Measurements from ENCODE around the gene MYL7.

GRCh38 chr7:44187636-44188416 lies 46.7 kb upstream of the MYL7 start:
- TF ChIP-seq CTCF (IDR thresholded peaks at IDR 0.05; ENCODE audit: extremely low read depth in 1 of 2, insufficient read depth in 1 of 2, low read depth in 1 of 2, low read length in 2 of 2) (no peak), POLR2AphosphoS5 (IDR thresholded peaks at IDR 0.05; ENCODE audit: insufficient read depth, low read depth, low read length) (no peak), MAX (IDR thresholded peaks at IDR 0.05; ENCODE audit: insufficient read depth, insufficient read length) (no peak)

All from endothelial cell of umbilical vein (primary cell).